GM12892 (cell line): Measurements from ENCODE around the gene RBM39.
"Not testable (repeated sequence)": the region's sequence is repeated elsewhere in the genome, so short reads cannot be mapped to it uniquely, and the experiment has no call there.

ENCODE experiments used
- POLR2A ChIP-seq: IDR thresholded peaks from 2 replicates; pipeline ENCODE4 v1.6.1; 2011; ENCODE audit warnings: low read depth, low read length, control low read depth
- POLR2AphosphoS5 ChIP-seq: IDR thresholded peaks from 2 replicates; pipeline ENCODE4 v1.6.1; 2011; ENCODE audit warnings: low read depth, low read length, control low read depth
- TAF1 ChIP-seq: IDR thresholded peaks from 2 replicates; pipeline ENCODE4 v1.6.1; 2011; ENCODE audit warnings: low read depth, mild to moderate bottlenecking, control low read depth, low read length, borderline replicate concordance

DNA sequence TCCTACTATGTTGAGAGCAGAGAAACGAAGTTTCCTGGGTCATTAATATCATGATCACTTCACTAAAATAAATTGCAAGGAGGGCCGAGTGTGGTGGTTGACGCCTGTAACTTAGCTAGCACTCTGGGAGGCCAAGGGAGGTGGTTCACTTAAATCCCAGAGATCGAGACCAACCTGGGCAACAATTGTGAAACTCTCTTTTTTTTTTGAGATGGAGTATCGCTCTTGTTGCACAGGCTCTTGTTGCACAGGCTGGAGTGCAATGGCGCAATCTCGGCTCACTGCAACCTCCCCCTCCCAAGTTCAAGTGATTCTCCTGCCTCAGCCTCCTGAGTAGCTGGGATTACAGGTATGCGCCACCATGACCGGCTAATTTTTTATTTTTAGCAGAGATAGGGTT is 28.9 kb downstream of the RBM39 start:
- TF ChIP-seq TAF1, POLR2A: not testable (repeated sequence)
- peak; percentile 26; the same call in 1 of the 2 replicates for TF ChIP-seq POLR2AphosphoS5
